Activated CD8-positive, alpha-beta T cell treated with anti-CD3 and anti-CD28 coated beads, Interleukin-2, amount 10 ng/mL, durations not matched to agents 7 days and 5 days (primary cell): ENCODE data around the gene PYROXD2. TPM values are rescaled to one million over a fixed set of nuclear protein-coding genes. Genes with fewer than 3 reads are reported as not detected.
"Not testable (repeated sequence)": the region's sequence is repeated elsewhere in the genome, so short reads cannot be mapped to it uniquely, and the experiment has no call there.

ENCODE experiments used
- ATAC-seq: fragments of 150-1000 bp; cut with Tn5 transposase; one replicate; pipeline ENCODE4 v1.10.0; 2021; ENCODE audit warnings: moderate library complexity
- CTCF ChIA-PET: fragments of 350-600 bp; sonication (Branson Sonifier 250); formaldehyde crosslinking; loops from one replicate; lab custom pipeline; 2021; ENCODE audit warnings: antibody characterized with exemption; lab: Charles Lee
- POLR2A ChIA-PET: fragments of 350-600 bp; sonication (Branson Sonifier 250); formaldehyde crosslinking; loops from one replicate; lab custom pipeline; 2021; ENCODE audit warnings: antibody characterized with exemption; lab: Charles Lee
- DNase-seq: peaks from one replicate; pipeline ENCODE4 v3.0.0-alpha.2; 2020
- H3K27ac Mint-ChIP-seq: one replicate; pipeline ENCODE4 v1.8.0; 2021; ENCODE audit warnings: mild to moderate bottlenecking, mixed read lengths
- H3K27me3 Mint-ChIP-seq: one replicate; pipeline ENCODE4 v1.8.0; 2021; ENCODE audit warnings: low read depth, mixed read lengths
- H3K36me3 Mint-ChIP-seq: one replicate; pipeline ENCODE4 v1.8.0; 2021; ENCODE audit warnings: low read depth, mixed read lengths
- H3K4me1 Mint-ChIP-seq: one replicate; pipeline ENCODE4 v1.8.0; 2021; ENCODE audit warnings: low read depth, mixed read lengths
- H3K4me3 Mint-ChIP-seq: one replicate; pipeline ENCODE4 v1.8.0; 2021; ENCODE audit warnings: mild to moderate bottlenecking, mixed read lengths
- H3K9me3 Mint-ChIP-seq: one replicate; pipeline ENCODE4 v1.8.0; 2022; ENCODE audit warnings: mixed read lengths; ENCODE audit not compliant: insufficient read depth
- total RNA-seq, 2 experiments: library from RNA; stranded (reverse); gene quantifications; one replicate each; pipeline ENCODE4 v1.2.3, GENCODE V29; 2021

The PYROXD2 gene
- total RNA-seq, 2 experiments from 2014 or later = 8.3 to 9.3 TPM

GRCh38 chr10:98383134-98383667 lies 31.8 kb downstream of the PYROXD2 start:
- ATAC-seq, H3K9me3 Mint-ChIP-seq, CTCF ChIA-PET, H3K36me3 Mint-ChIP-seq, H3K4me3 Mint-ChIP-seq, H3K4me1 Mint-ChIP-seq, H3K27me3 Mint-ChIP-seq, DNase-seq, H3K27ac Mint-ChIP-seq: not testable (repeated sequence)
- POLR2A ChIA-PET = interaction anchor here (0.6 kb wide), 1 partner anchor 244 kb away, joined by 3 read pairs; no protein-coding TSS in a partner anchor

GRCh38 chr10:98382691-98383101 lies 32.3 kb downstream of the PYROXD2 start:
- H3K27ac Mint-ChIP-seq = no peak overlapping the region
- peaks cover 2% of the 10 kb centered on the region for H3K4me1 Mint-ChIP-seq
- H3K36me3 Mint-ChIP-seq = no peaks in the 10 kb centered on the region
- H3K27me3 Mint-ChIP-seq = no peaks in the 10 kb centered on the region
- POLR2A ChIA-PET = interaction anchor here (0.6 to 0.7 kb wide), 2 partner anchors 243 to 494 kb away, joined by 3 read pairs; no protein-coding TSS in a partner anchor
- no peak for DNase-seq
- CTCF ChIA-PET = no interaction called here
- H3K4me3 Mint-ChIP-seq = no peak overlapping the region
- ATAC-seq = no peak
- H3K9me3 Mint-ChIP-seq = no peaks in the 10 kb centered on the region

GRCh38 chr10:98380493-98381339 lies 34.3 kb downstream of the PYROXD2 start:
- Mint-ChIP-seq H3K27ac (no peak overlapping the region), H3K4me3 (no peak overlapping the region), H3K4me1 (no peaks in the 10 kb centered on the region), H3K27me3 (peaks cover 1% of the 10 kb centered on the region), H3K9me3 (no peaks in the 10 kb centered on the region), H3K36me3 (no peaks in the 10 kb centered on the region)
- DNase-seq = no peak
- ChIA-PET CTCF (no interaction called here), POLR2A (no interaction called here)
- ATAC-seq = no peak

- no peak for ATAC-seq
Observed at GRCh38 chr10:98378722-98379121, 36.3 kb downstream of the PYROXD2 start.

GRCh38 chr10:98377536-98377935 lies 37.4 kb downstream of the PYROXD2 start:
- H3K27me3 Mint-ChIP-seq = peaks cover 9% of the 10 kb centered on the region
- ATAC-seq = no peak
- no peaks in the 10 kb centered on the region for H3K36me3 Mint-ChIP-seq
- H3K9me3 Mint-ChIP-seq = no peaks in the 10 kb centered on the region
- POLR2A ChIA-PET = no interaction called here
- H3K4me3 Mint-ChIP-seq = no peak overlapping the region
- CTCF ChIA-PET = no interaction called here
- DNase-seq = no peak
- no peaks in the 10 kb centered on the region for H3K4me1 Mint-ChIP-seq
- no peak overlapping the region for H3K27ac Mint-ChIP-seq

More at GRCh38 chr10:98378722-98379121, 36.3 kb downstream of the PYROXD2 start:
- H3K4me1 Mint-ChIP-seq = no peaks in the 10 kb centered on the region
- H3K4me3 Mint-ChIP-seq = no peak overlapping the region
- no peaks in the 10 kb centered on the region for H3K9me3 Mint-ChIP-seq
- CTCF ChIA-PET = no interaction called here
- POLR2A ChIA-PET = no interaction called here
- DNase-seq = no peak
- H3K36me3 Mint-ChIP-seq = no peaks in the 10 kb centered on the region
- no peak overlapping the region for H3K27ac Mint-ChIP-seq
- H3K27me3 Mint-ChIP-seq = peaks cover 9% of the 10 kb centered on the region

- H3K9me3 Mint-ChIP-seq = no peaks in the 10 kb centered on the region
- H3K4me1 Mint-ChIP-seq = no peaks in the 10 kb centered on the region
- no peak overlapping the region for H3K27ac Mint-ChIP-seq
- ATAC-seq = no peak
- CTCF ChIA-PET = interaction anchor here (0.9 kb wide), 1 partner anchor 18 kb away, joined by 3 read pairs; no protein-coding TSS in a partner anchor
- POLR2A ChIA-PET = no interaction called here
- H3K36me3 Mint-ChIP-seq = no peaks in the 10 kb centered on the region
- peaks cover 10% of the 10 kb centered on the region for H3K27me3 Mint-ChIP-seq
- no peak overlapping the region for H3K4me3 Mint-ChIP-seq
- no peak for DNase-seq
Observed at GRCh38 chr10:98377001-98377400, 38.0 kb downstream of the PYROXD2 start.

GRCh38 chr10:98376485-98376884 lies 38.5 kb downstream of the PYROXD2 start:
- CTCF ChIA-PET = interaction anchor here (0.9 kb wide), 1 partner anchor 19 kb away, joined by 3 read pairs; no protein-coding TSS in a partner anchor

GRCh38 chr10:98374217-98374985 lies 40.6 kb downstream of the PYROXD2 start:
- Mint-ChIP-seq H3K27me3 (peaks cover 11% of the 10 kb centered on the region), H3K27ac (no peak overlapping the region), H3K36me3 (no peaks in the 10 kb centered on the region), H3K4me3 (no peak overlapping the region), H3K9me3 (no peaks in the 10 kb centered on the region), H3K4me1 (no peaks in the 10 kb centered on the region)
- ATAC-seq (no peak), DNase-seq (no peak)
- ChIA-PET CTCF (no interaction called here), POLR2A (no interaction called here)

More at GRCh38 chr10:98376485-98376884, 38.5 kb downstream of the PYROXD2 start:
- Mint-ChIP-seq H3K9me3 (no peaks in the 10 kb centered on the region), H3K27ac (no peak overlapping the region), H3K27me3 (peaks cover 11% of the 10 kb centered on the region), H3K36me3 (no peaks in the 10 kb centered on the region), H3K4me3 (no peak overlapping the region), H3K4me1 (no peaks in the 10 kb centered on the region)
- no peak for ATAC-seq
- POLR2A ChIA-PET = no interaction called here
- no peak for DNase-seq

- ChIA-PET POLR2A (interaction anchor here (0.6 kb wide), 1 partner anchor 279 kb away, joined by 3 read pairs; no protein-coding TSS in a partner anchor), CTCF (no interaction called here)
- Mint-ChIP-seq H3K4me3 (no peak overlapping the region), H3K27ac (no peak overlapping the region), H3K36me3 (no peaks in the 10 kb centered on the region), H3K27me3 (peaks cover 11% of the 10 kb centered on the region), H3K4me1 (no peaks in the 10 kb centered on the region), H3K9me3 (no peaks in the 10 kb centered on the region)
- ATAC-seq = no peak
- no peak for DNase-seq
Observed at GRCh38 chr10:98373260-98374040, 41.5 kb downstream of the PYROXD2 start.

- Mint-ChIP-seq H3K27ac (no peak overlapping the region), H3K36me3 (no peaks in the 10 kb centered on the region), H3K4me1 (no peaks in the 10 kb centered on the region), H3K4me3 (no peak overlapping the region), H3K27me3 (peaks cover 15% of the 10 kb centered on the region), H3K9me3 (no peaks in the 10 kb centered on the region)
- POLR2A ChIA-PET = no interaction called here
- CTCF ChIA-PET = no interaction called here
- DNase-seq = no peak
- ATAC-seq = no peak
Observed at GRCh38 chr10:98370831-98371820, 43.9 kb downstream of the PYROXD2 start.
